Measurements from ENCODE around the gene TAF5. TPM values are rescaled to one million over a fixed set of nuclear protein-coding genes. Genes with fewer than 3 reads are reported as not detected.

TAF5 gene
- total RNA-seq = 1 to 10 TPM; 2.2 to 3.0 TPM
- 1 to 10 TPM in 1 of 2 donors, under 1 TPM in 1; 0.63 to 3.1 TPM for polyA plus RNA-seq
- long read RNA-seq, donor 1, partial matches to known transcripts = 5 of 6 reads
- long read RNA-seq, donor 1, other reads (novel, unspliced or antisense) = 1 of 6 reads
- long read RNA-seq, donor 2, partial matches to known transcripts = 1 of 3 reads
- long read RNA-seq, donor 2, other reads (novel, unspliced or antisense) = 2 of 3 reads

- intact Hi-C loops (cut with DNase I) = no loop called here
Measured at GRCh38 chr10:103367782-103368518, at the start of gene TAF5. TSS of gene TAF5 (plus strand) at chr10:103367976. CDS start at chr10:103367990, 14 bp downstream.

GRCh38 chr10:103327906-103328305 is 39.9 kb upstream of the TAF5 start:
- DNase-seq = no peak
- peaks cover 0 to 3% of the 10 kb centered on the region in 2 donors for H3K36me3 ChIP-seq (ENCODE audit: control insufficient read depth in 1 of 2, insufficient read depth in 2 of 2, low read length in 1 of 2)

More at GRCh38 chr10:103367782-103368518, at the start of gene TAF5:
- no peaks in the 10 kb centered on the region for H3K4me1 ChIP-seq (ENCODE audit: control insufficient read depth in 1 of 2, insufficient read depth in 2 of 2, low read length in 2 of 2)
- peak within 1 kb of the TSS; percentile 2 to 33 for H3K27ac ChIP-seq (ENCODE audit: low read depth in 1 of 2, low read length in 2 of 2)
- WGBS, 2 donors = 0% methylated on average over 67 to 81 of the region's 81 CpGs
- no peaks in the 10 kb centered on the region for H3K27me3 ChIP-seq (ENCODE audit: control insufficient read depth in 1 of 2, insufficient read depth in 2 of 2, low read length in 1 of 2)
- no peaks in the 10 kb centered on the region for H3K9me3 ChIP-seq (ENCODE audit: control insufficient read depth, low read length)
- peak within 1 kb of the TSS; percentile 56 to 94 for H3K4me3 ChIP-seq (ENCODE audit: low read length in 2 of 2)
- ATAC-seq (ENCODE audit: low FRiP score) = peak; percentile 97
- H3K36me3 ChIP-seq (ENCODE audit: control insufficient read depth in 1 of 2, insufficient read depth in 2 of 2, low read length in 1 of 2) = no peaks in the 10 kb centered on the region
- DNase-seq = peak; percentile 94 to 96

GRCh38 chr10:103333934-103334520 is 33.7 kb upstream of the TAF5 start:
- Histone ChIP-seq H3K27ac (ENCODE audit: low read depth in 1 of 2, low read length in 2 of 2) (no peak overlapping the region), H3K9me3 (ENCODE audit: control insufficient read depth, low read length) (no peaks in the 10 kb centered on the region), H3K4me3 (ENCODE audit: low read length in 2 of 2) (no peak overlapping the region), H3K27me3 (ENCODE audit: control insufficient read depth in 1 of 2, insufficient read depth in 2 of 2, low read length in 1 of 2) (no peaks in the 10 kb centered on the region), H3K4me1 (ENCODE audit: control insufficient read depth in 1 of 2, insufficient read depth in 2 of 2, low read length in 2 of 2) (no peaks in the 10 kb centered on the region), H3K36me3 (ENCODE audit: control insufficient read depth in 1 of 2, insufficient read depth in 2 of 2, low read length in 1 of 2) (peaks cover 0 to 5% of the 10 kb centered on the region in 2 donors)
- 75 to 78% methylated on average over 2 of the region's 2 CpGs for WGBS, 2 donors
- DNase-seq = no peak
- ATAC-seq (ENCODE audit: low FRiP score) = no peak
- intact Hi-C loops (cut with DNase I) = loop anchor here in 1 of 2 donors (10.0 kb wide), 2 partner anchors 419 to 499 kb away; partner anchors contain the start of genes CNNM2 and CYP17A1

More at GRCh38 chr10:103327906-103328305, 39.9 kb upstream of the TAF5 start:
- H3K27me3 ChIP-seq (ENCODE audit: control insufficient read depth in 1 of 2, insufficient read depth in 2 of 2, low read length in 1 of 2) = no peaks in the 10 kb centered on the region
- intact Hi-C loops (cut with DNase I) = no loop called here
- 87 to 90% methylated on average over 7 of the region's 7 CpGs for WGBS, 2 donors
- H3K4me3 ChIP-seq (ENCODE audit: low read length in 2 of 2) = no peak overlapping the region
- no peaks in the 10 kb centered on the region for H3K4me1 ChIP-seq (ENCODE audit: control insufficient read depth in 1 of 2, insufficient read depth in 2 of 2, low read length in 2 of 2)
- ATAC-seq (ENCODE audit: low FRiP score) = no peak
- H3K9me3 ChIP-seq (ENCODE audit: control insufficient read depth, low read length) = no peaks in the 10 kb centered on the region
- no peak overlapping the region for H3K27ac ChIP-seq (ENCODE audit: low read depth in 1 of 2, low read length in 2 of 2)

- Histone ChIP-seq H3K9me3 (ENCODE audit: control insufficient read depth, low read length) (no peaks in the 10 kb centered on the region), H3K27ac (ENCODE audit: low read depth in 1 of 2, low read length in 2 of 2) (no peak overlapping the region), H3K4me3 (ENCODE audit: low read length in 2 of 2) (no peak overlapping the region), H3K4me1 (ENCODE audit: control insufficient read depth in 1 of 2, insufficient read depth in 2 of 2, low read length in 2 of 2) (no peaks in the 10 kb centered on the region), H3K36me3 (ENCODE audit: control insufficient read depth in 1 of 2, insufficient read depth in 2 of 2, low read length in 1 of 2) (peaks cover 0 to 5% of the 10 kb centered on the region in 2 donors), H3K27me3 (ENCODE audit: control insufficient read depth in 1 of 2, insufficient read depth in 2 of 2, low read length in 1 of 2) (no peaks in the 10 kb centered on the region)
- DNase-seq (no peak), ATAC-seq (ENCODE audit: low FRiP score) (no peak)
- intact Hi-C loops (cut with DNase I) = loop anchor here in 1 of 2 donors (10.0 kb wide), 2 partner anchors 420 to 500 kb away; partner anchors contain the start of genes CNNM2 and CYP17A1
Measured at GRCh38 chr10:103334567-103334966, 33.2 kb upstream of the TAF5 start.

- no peak for ATAC-seq (ENCODE audit: low FRiP score)
- no peak overlapping the region for H3K27ac ChIP-seq (ENCODE audit: low read depth in 1 of 2, low read length in 2 of 2)
- no peaks in the 10 kb centered on the region for H3K27me3 ChIP-seq (ENCODE audit: control insufficient read depth in 1 of 2, insufficient read depth in 2 of 2, low read length in 1 of 2)
- WGBS, 2 donors = 95% methylated on average over 4 of the region's 4 CpGs
- DNase-seq = no peak
- H3K36me3 ChIP-seq (ENCODE audit: control insufficient read depth in 1 of 2, insufficient read depth in 2 of 2, low read length in 1 of 2) = peaks cover 0 to 4% of the 10 kb centered on the region in 2 donors
- no peaks in the 10 kb centered on the region for H3K4me1 ChIP-seq (ENCODE audit: control insufficient read depth in 1 of 2, insufficient read depth in 2 of 2, low read length in 2 of 2)
- no peak overlapping the region for H3K4me3 ChIP-seq (ENCODE audit: low read length in 2 of 2)
- no peaks in the 10 kb centered on the region for H3K9me3 ChIP-seq (ENCODE audit: control insufficient read depth, low read length)
- intact Hi-C loops (cut with DNase I) = loop anchor here in 1 of 2 donors (10.0 kb wide), 2 partner anchors 422 to 502 kb away; partner anchors contain the start of genes CNNM2 and CYP17A1
Measured at GRCh38 chr10:103336370-103336769, 31.4 kb upstream of the TAF5 start.

GRCh38 chr10:103350175-103350516 is 17.6 kb upstream of the TAF5 start:
- intact Hi-C loops (cut with DNase I) = no loop called here
- DNase-seq (no peak), ATAC-seq (ENCODE audit: low FRiP score) (no peak)
- no peaks in the 10 kb centered on the region for H3K9me3 ChIP-seq (ENCODE audit: control insufficient read depth, low read length)
- peak overlapping the region; percentile 14 to 61 for H3K4me3 ChIP-seq (ENCODE audit: low read length in 2 of 2)
- peaks cover 0 to 3% of the 10 kb centered on the region in 2 donors for H3K36me3 ChIP-seq (ENCODE audit: control insufficient read depth in 1 of 2, insufficient read depth in 2 of 2, low read length in 1 of 2)
- no peaks in the 10 kb centered on the region for H3K4me1 ChIP-seq (ENCODE audit: control insufficient read depth in 1 of 2, insufficient read depth in 2 of 2, low read length in 2 of 2)
- H3K27me3 ChIP-seq (ENCODE audit: control insufficient read depth in 1 of 2, insufficient read depth in 2 of 2, low read length in 1 of 2) = no peaks in the 10 kb centered on the region
- H3K27ac ChIP-seq (ENCODE audit: low read depth in 1 of 2, low read length in 2 of 2) = no peak overlapping the region
- WGBS, 2 donors = 49 to 55% methylated on average over 16 of the region's 16 CpGs

GRCh38 chr10:103350517-103351260 is 17.1 kb upstream of the TAF5 start, which contains the start of gene PCGF6:
TSS of gene PCGF6 (minus strand) at chr10:103351140. CDS start at chr10:103351066, 74 bp downstream.
- H3K27me3 ChIP-seq (ENCODE audit: control insufficient read depth in 1 of 2, insufficient read depth in 2 of 2, low read length in 1 of 2) = no peaks in the 10 kb centered on the region
- DNase-seq (peak; percentile 86 to 95), ATAC-seq (ENCODE audit: low FRiP score) (peak; percentile 94)
- no peaks in the 10 kb centered on the region for H3K9me3 ChIP-seq (ENCODE audit: control insufficient read depth, low read length)
- peaks cover 0 to 2% of the 10 kb centered on the region in 2 donors for H3K36me3 ChIP-seq (ENCODE audit: control insufficient read depth in 1 of 2, insufficient read depth in 2 of 2, low read length in 1 of 2)
- peak within 1 kb of the TSS in 1 of 2 donors; percentile 38 for H3K27ac ChIP-seq (ENCODE audit: low read depth in 1 of 2, low read length in 2 of 2)
- no peaks in the 10 kb centered on the region for H3K4me1 ChIP-seq (ENCODE audit: control insufficient read depth in 1 of 2, insufficient read depth in 2 of 2, low read length in 2 of 2)
- 0% methylated on average over 71 to 82 of the region's 82 CpGs for whole genome bisulfite sequencing, 2 donors
- intact Hi-C loops (cut with DNase I) = no loop called here
- H3K4me3 ChIP-seq (ENCODE audit: low read length in 2 of 2) = peak within 1 kb of the TSS; percentile 49 to 61

GRCh38 chr10:103353281-103353680 is 14.5 kb upstream of the TAF5 start:
- intact Hi-C loops (cut with DNase I) = no loop called here
- no peaks in the 10 kb centered on the region for H3K9me3 ChIP-seq (ENCODE audit: control insufficient read depth, low read length)
- no peak for DNase-seq
- WGBS, 2 donors = 22 to 31% methylated on average over 2 of the region's 2 CpGs
- no peaks in the 10 kb centered on the region for H3K36me3 ChIP-seq (ENCODE audit: control insufficient read depth in 1 of 2, insufficient read depth in 2 of 2, low read length in 1 of 2)
- no peak for ATAC-seq (ENCODE audit: low FRiP score)
- no peaks in the 10 kb centered on the region for H3K4me1 ChIP-seq (ENCODE audit: control insufficient read depth in 1 of 2, insufficient read depth in 2 of 2, low read length in 2 of 2)
- no peak overlapping the region for H3K4me3 ChIP-seq (ENCODE audit: low read length in 2 of 2)
- H3K27ac ChIP-seq (ENCODE audit: low read depth in 1 of 2, low read length in 2 of 2) = no peak overlapping the region
- no peaks in the 10 kb centered on the region for H3K27me3 ChIP-seq (ENCODE audit: control insufficient read depth in 1 of 2, insufficient read depth in 2 of 2, low read length in 1 of 2)
